ENCODE measurements around the gene C2CD4B. TPM values are rescaled to one million over a fixed set of nuclear protein-coding genes. Genes with fewer than 3 reads are reported as not detected.

The C2CD4B gene
- polyA plus RNA-seq, 3 donors = 0.05 TPM; not detected in 2

GRCh38 chr15:62118520-62119226 lies 46.4 kb downstream of the C2CD4B start:
- H3K9me3 ChIP-seq (replicated peaks in 1 of 2; ENCODE audit: control insufficient read depth in 1 of 2, insufficient read depth in 1 of 2, low read length in 2 of 2) = no peaks in the 10 kb centered on the region
- Mint-ChIP-seq H3K4me3 (peak overlapping the region in 1 of 2 donors; percentile 78), H3K27me3 (ENCODE audit: low read depth in 3 of 3) (peaks cover 0 to 6% (median 4%) of the 10 kb centered on the region in 3 donors), H3K27ac (peak overlapping the region in 6 of 7 donors; percentile 15 to 88 (median 72)), H3K9me3 (peaks cover 0 to 2% (median 0%) of the 10 kb centered on the region in 7 donors), H3K36me3 (no peaks in the 10 kb centered on the region), H3K4me1 (peaks cover 21% of the 10 kb centered on the region)
- H4K20me1 ChIP-seq (ENCODE audit: insufficient read depth, low read length) = no peaks in the 10 kb centered on the region
- DNase-seq = peak in 2 of 3 donors; percentile 34 to 81
- 100% methylated on average over 2 of the region's 7 CpGs for WGBS (ENCODE audit: insufficient coverage)
- peak overlapping the region in 2 of 3 experiments; percentile 33 to 60 for H3K4me3 ChIP-seq (replicated peaks in 1 of 3; ENCODE audit: low read depth in 2 of 3, low read length in 3 of 3)
- H3K4me2 ChIP-seq (replicated peaks; ENCODE audit: extremely low read depth, low read length, poor library complexity, severe bottlenecking) = peak overlapping the region; percentile 70
- H2AFZ ChIP-seq (ENCODE audit: insufficient read depth, low read depth, low read length, poor library complexity, severe bottlenecking) = peak overlapping the region; percentile 46
- no peak for TF ChIP-seq CTCF (IDR thresholded peaks at IDR 0.05)
- no peaks in the 10 kb centered on the region for H3K27me3 ChIP-seq (ENCODE audit: control insufficient read depth in 2 of 2, insufficient read depth in 2 of 2, low read length in 2 of 2)
- peaks cover 16 to 18% of the 10 kb centered on the region in 2 donors for H3K4me1 ChIP-seq (ENCODE audit: control insufficient read depth in 1 of 2, insufficient read depth in 2 of 2, low read length in 2 of 2)
- no peaks in the 10 kb centered on the region for H3K36me3 ChIP-seq (replicated peaks in 1 of 2; ENCODE audit: control insufficient read depth in 1 of 2, insufficient read depth in 2 of 2, low read length in 2 of 2)
- H3K9ac ChIP-seq (ENCODE audit: insufficient read depth, low read length, poor library complexity, severe bottlenecking) = no peak overlapping the region
- H3K27ac ChIP-seq (ENCODE audit: low read depth in 1 of 2, low read length in 2 of 2) = peak overlapping the region in 1 of 2 donors; percentile 66
- no peaks in the 10 kb centered on the region for H3K79me2 ChIP-seq (ENCODE audit: insufficient read depth, low read length)
- intact Hi-C loops (cut with micrococcal nuclease) = no loop called here

GRCh38 chr15:62115847-62116246 lies 49.2 kb downstream of the C2CD4B start:
- H3K9ac ChIP-seq (ENCODE audit: insufficient read depth, low read length, poor library complexity, severe bottlenecking) = no peak overlapping the region
- no peaks in the 10 kb centered on the region for H3K9me3 ChIP-seq (replicated peaks in 1 of 2; ENCODE audit: control insufficient read depth in 1 of 2, insufficient read depth in 1 of 2, low read length in 2 of 2)
- TF ChIP-seq CTCF (IDR thresholded peaks at IDR 0.05) = no peak
- no peaks in the 10 kb centered on the region for H4K20me1 ChIP-seq (ENCODE audit: insufficient read depth, low read length)
- Mint-ChIP-seq H3K27me3 (ENCODE audit: low read depth in 3 of 3) (peaks cover 2 to 5% (median 3%) of the 10 kb centered on the region in 3 donors), H3K4me3 (no peak overlapping the region), H3K27ac (no peak overlapping the region), H3K9me3 (peaks cover 0 to 4% (median 0%) of the 10 kb centered on the region in 7 donors), H3K36me3 (no peaks in the 10 kb centered on the region), H3K4me1 (peaks cover 19% of the 10 kb centered on the region)
- H3K27ac ChIP-seq (ENCODE audit: low read depth in 1 of 2, low read length in 2 of 2) = no peak overlapping the region
- no peak overlapping the region for H3K4me2 ChIP-seq (replicated peaks; ENCODE audit: extremely low read depth, low read length, poor library complexity, severe bottlenecking)
- no peak overlapping the region for H2AFZ ChIP-seq (ENCODE audit: insufficient read depth, low read depth, low read length, poor library complexity, severe bottlenecking)
- H3K27me3 ChIP-seq (ENCODE audit: control insufficient read depth in 2 of 2, insufficient read depth in 2 of 2, low read length in 2 of 2) = no peaks in the 10 kb centered on the region
- DNase-seq = no peak
- no peak overlapping the region for H3K4me3 ChIP-seq (replicated peaks in 1 of 3; ENCODE audit: low read depth in 2 of 3, low read length in 3 of 3)
- H3K4me1 ChIP-seq (ENCODE audit: control insufficient read depth in 1 of 2, insufficient read depth in 2 of 2, low read length in 2 of 2) = peaks cover 16 to 18% of the 10 kb centered on the region in 2 donors
- WGBS (ENCODE audit: insufficient coverage) = no CpG with 5 or more reads among the region's 1 CpG
- no peaks in the 10 kb centered on the region for H3K36me3 ChIP-seq (replicated peaks in 1 of 2; ENCODE audit: control insufficient read depth in 1 of 2, insufficient read depth in 2 of 2, low read length in 2 of 2)
- intact Hi-C loops (cut with micrococcal nuclease) = no loop called here
- no peaks in the 10 kb centered on the region for H3K79me2 ChIP-seq (ENCODE audit: insufficient read depth, low read length)

Other genes with a start within 250 kb of the C2CD4B start
- gene VPS13C, start 104.8 kb downstream of the C2CD4B start, polyA plus RNA-seq = 10 to 100 TPM; 12.0 to 32.2 (median 18.4) TPM
- not detected for gene C2CD4A, start 98.3 kb downstream of the C2CD4B start, polyA plus RNA-seq
- gene TLN2, start 225.3 kb upstream of the C2CD4B start, polyA plus RNA-seq = under 1 TPM; 0.12 to 0.22 (median 0.17) TPM